HG03175 (cell line): ENCODE measurements around the gene WASF2.
A peak's percentile ranks its signal among the peaks of the same experiment; 100 is the strongest.
"Not testable (repeated sequence)": the region's sequence is repeated elsewhere in the genome, so short reads cannot be mapped to it uniquely, and the experiment has no call there.

Experiments used
- ATAC-seq: cut with Tn5 transposase; IDR thresholded peaks from one replicate; pipeline ENCODE4 v1.9.1; 2021; ENCODE audit warnings: mild to moderate bottlenecking, moderate library complexity; ENCODE audit not compliant: unreplicated experiment

Gene WASF2

DNA sequence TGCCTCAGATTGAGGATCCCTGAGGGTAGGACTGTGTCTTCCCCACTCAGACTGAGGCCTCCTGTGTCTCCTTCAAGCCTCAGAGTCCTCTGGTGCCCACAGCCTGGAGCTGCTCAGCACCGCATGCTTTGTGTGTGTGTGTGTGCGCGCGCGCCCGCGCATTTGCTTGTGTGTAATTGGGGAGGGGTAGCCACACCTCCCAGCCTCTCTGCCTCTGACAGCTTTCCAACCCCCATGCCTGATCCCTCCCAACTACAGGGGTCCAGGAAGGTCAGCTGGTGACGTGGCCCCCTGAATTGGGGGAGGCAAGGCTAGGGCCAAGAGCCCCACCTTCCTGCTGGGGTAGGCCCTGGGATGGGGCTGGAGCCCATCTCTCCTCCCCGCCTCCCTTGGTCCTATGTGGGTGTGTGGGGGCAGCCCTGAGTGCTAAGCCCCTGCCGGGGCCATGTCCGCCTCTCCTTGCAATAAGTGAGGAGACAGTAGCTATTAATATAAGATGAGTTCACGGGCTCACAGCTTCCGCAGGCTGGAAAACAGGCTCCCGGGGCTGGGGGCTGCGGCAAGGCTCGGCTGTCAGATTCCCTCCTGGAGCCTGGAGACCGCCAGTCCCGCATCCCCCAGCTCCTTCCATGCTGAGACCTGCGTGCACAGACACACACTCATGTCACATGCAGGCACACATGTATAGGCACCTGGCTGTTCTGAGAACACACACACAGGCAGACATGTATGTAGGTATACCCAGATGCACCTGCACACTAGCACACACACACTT lies 90.5 kb downstream of the WASF2 start:
- no peak for ATAC-seq

DNA sequence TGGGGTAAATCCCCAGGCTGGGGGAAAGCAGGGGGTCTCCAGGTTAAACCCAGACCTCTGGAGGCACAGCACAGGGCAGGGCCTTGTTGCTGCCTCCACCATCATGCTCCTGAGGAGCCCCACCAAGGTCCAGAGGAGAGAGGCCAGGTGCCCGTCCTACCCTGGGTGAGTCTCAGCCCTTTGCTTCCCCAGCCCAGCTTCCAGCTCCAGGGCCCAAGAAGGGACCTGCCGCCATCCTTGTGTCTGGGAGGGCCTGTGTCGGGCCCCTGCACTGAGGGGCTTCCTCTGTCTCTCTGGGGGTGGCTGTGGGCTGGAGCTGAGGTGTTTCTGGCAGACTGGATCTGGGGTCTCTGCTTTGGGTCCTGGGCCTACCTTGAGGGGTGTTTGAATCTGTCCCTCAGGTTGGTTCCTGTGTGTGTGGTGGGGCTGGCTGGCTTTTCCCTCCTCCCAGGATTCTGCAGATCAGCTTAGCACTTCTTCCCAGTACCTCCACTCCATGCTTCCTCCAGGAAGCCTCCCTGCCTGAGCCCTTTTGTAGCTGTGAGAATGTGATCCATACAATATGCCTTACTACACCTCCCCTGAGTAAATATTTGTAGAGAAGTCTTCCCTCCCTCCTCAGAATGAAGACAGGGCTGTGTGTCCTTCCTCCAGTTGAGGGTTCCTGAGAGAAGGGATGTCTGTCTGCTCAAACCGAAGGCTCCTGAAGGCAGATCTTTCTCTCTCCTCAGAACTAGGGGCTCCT lies 91.4 kb downstream of the WASF2 start:
- ATAC-seq = no peak

DNA sequence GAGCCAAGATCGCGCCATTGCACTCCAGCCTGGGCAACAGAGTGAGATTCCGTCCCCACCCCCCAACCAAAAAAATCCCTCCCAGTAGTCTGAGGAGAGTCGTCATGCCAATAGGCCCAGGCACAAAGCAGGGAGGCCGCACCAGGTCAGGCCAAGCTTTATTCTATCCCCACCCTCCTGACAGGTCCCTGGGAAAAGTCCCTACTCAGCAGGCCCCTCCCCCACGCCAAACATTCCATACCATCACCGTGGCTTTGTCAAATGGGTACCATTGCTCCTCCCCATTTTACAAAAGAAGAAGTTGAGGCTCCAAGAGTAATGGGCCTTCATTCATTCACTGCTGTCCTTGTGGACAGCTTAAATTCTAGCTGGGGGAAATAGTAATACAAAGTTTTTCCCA lies 92.2 kb downstream of the WASF2 start:
- ATAC-seq = no peak

GRCh38 chr1:27397110-27397509 lies 92.9 kb downstream of the WASF2 start:
- no peak for ATAC-seq

DNA sequence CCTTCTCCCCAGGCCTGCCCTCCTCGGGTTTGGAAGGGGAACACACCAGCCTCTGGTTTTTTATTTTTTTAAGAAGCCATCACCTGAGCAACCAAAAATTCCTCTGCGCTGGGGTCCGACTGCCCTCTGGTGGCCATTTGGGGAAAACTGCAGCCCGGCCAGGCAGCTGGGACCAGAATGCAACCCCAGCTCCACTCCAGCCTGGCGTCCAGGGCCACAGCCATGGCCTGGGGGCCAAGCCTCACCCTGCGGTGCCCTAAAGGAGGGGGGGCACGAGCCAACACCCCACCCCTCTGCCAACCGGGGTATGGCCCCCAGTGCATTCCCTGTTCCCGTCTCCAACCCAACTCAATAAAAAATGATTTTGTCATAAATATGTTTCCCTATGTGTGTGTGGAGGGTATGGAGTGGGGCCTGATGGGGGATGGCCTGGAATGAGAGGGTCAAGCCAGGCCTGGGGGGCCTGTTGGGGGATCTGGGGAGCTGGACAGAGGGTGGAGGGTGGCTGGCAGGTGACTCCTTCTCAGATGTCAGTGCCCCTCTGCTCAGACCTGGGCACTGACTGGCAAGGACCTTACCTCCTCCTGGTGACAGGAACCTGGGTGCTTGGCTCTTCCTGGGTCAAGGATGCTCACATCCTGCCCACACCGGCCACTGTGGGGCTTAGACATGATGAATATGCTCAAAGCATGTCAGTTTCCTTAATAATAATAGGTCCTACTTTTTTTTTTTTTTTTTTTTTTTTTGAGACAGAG lies 94.3 kb downstream of the WASF2 start:
- ATAC-seq = no peak

DNA sequence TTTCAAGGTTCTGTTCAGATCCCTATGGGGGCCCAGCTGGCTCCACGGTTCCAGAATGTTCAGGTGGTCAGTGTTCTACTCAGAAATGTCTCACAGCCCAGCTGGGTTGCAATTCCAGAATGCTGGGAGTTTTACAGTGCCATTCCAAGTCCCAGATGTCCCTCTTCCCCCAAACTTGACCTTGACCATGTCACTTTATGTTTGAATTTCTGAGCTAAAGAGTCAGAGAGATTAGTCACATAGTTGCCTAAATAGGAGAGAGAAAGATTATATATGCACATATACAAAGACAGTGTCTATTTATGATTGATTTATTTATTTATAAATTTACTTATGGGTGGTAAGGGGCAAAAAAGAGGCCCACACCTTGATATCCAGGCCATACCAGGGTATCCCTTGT lies 95.0 kb downstream of the WASF2 start:
- ATAC-seq = no peak

- ATAC-seq = no peak
Observed at GRCh38 chr1:27394282-27394658, 95.7 kb downstream of the WASF2 start.

- no peak for ATAC-seq
Observed at GRCh38 chr1:27393641-27394281, 96.2 kb downstream of the WASF2 start.

DNA sequence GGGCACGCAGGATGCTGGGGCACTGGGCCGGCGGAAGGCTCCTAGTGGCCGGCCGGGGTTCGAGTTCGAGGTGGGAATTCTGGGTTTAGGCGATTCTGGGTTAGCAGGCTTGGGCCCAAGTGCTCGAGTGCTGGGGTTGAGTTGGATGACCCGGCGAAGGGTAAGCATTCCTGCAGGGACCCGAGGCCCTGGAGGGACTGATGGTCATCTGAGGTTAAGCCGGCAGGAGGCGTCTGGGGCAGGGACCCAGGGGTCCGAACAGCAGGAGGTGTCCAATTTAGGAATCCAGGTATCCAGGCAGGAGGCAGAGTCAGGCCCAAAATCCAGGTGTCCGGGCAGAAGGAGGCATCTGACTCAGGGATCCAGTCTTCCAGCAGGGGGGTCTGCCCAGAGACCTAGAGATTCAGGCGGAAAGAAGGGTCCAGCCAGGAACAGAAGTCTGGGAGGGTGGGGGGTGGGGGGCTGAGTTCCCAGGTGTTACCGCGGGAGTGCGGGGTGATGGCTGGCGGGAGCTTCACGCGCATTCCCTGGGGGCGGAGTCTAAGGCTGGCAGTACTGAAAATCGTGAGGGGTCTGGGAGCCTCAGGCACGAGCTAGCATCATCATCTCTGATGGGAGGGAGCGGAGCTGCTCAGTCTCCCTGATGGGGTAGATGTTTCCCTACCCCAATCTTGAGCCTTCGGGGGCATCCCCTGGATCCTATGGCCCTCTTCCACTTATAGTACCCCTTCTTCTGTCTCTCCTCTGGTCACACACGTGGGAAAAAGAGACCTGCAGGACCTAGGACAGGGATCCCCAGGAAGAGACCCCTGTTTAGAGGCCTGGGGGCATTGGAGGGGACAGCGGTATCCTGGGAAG lies 97.0 kb downstream of the WASF2 start:
- no peak for ATAC-seq

DNA sequence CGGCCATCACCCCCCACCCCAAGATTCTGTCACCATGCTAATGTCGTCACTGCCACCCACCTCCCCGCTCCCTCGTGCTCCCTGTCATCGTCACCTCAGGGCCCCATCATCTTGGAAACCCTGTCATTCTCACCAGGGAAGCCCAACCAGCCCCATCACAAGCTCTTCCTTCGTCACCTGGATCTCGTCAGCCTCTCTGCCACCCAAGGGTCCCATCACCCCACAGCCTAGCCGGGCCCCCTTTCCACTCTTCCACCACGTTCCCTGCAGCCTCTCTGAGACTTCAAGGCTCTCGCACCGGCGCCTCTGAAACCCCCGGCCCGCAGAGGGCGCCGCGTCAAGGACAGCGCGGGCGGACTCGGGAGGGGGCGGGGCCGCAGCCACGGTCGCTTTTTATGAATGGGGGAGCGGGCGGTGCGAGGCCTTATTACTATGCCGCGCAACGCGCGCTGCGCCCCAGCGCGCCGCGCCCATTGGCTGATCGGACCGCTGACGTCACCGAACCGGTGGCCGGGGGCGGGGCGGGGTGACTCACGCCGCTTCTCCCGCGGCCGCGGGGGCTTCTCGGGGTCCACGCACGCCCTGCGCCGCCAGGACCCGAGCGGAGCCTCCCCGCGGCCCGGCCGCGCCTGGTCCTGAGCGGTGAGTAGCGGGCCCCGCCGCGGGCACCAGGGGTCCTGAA lies 97.7 kb downstream of the WASF2 start, which contains the start of gene GPR3:
TSS of gene GPR3 (plus strand) at position 527 of the 682 bp plus-strand sequence. CDS start 1,177 bp downstream, outside the sequence.
- ATAC-seq = peak; percentile 76

GRCh38 chr1:27391511-27392095 lies 98.4 kb downstream of the WASF2 start:
- no peak for ATAC-seq

- ATAC-seq = no peak
Observed at GRCh38 chr1:27388337-27389005, 101.5 kb downstream of the WASF2 start.

GRCh38 chr1:27384797-27385196 lies 105.2 kb downstream of the WASF2 start:
- ATAC-seq = not testable (repeated sequence)

GRCh38 chr1:27383661-27384060 lies 106.3 kb downstream of the WASF2 start:
- ATAC-seq = no peak

DNA sequence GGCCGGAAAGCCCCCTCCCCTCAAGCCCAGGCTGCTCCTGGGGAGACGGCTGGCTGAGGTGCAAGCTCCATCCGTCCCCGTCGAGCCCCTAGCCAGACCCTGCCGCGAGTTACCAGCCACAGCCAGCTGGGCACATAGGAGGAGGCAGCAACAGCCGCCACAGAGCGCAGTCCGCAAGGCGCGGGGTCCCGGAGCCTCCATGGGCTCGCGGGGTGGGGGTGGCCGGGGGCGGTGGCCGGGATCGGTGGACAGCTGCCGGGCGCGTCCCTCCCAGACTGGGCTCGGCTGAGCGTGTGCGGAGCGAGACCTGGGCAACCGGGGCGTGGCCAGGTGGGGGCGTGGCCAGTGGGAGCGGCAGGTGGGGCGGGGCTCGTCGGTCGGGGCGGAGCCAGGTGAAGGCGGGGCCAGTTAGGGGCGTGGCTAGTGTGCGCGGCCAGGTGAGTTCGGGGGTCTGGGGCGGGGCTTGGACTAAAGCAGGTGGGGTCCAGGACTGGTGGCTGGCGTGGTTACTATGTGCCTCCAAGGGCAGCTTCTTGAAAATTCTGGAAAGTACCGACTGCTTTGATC lies 106.8 kb downstream of the WASF2 start, which contains the start of gene CD164L2:
TSS of gene CD164L2 (minus strand) at position 295 of the 567 bp plus-strand sequence. CDS start at position 201, 94 bp downstream.
- ATAC-seq = no peak

DNA sequence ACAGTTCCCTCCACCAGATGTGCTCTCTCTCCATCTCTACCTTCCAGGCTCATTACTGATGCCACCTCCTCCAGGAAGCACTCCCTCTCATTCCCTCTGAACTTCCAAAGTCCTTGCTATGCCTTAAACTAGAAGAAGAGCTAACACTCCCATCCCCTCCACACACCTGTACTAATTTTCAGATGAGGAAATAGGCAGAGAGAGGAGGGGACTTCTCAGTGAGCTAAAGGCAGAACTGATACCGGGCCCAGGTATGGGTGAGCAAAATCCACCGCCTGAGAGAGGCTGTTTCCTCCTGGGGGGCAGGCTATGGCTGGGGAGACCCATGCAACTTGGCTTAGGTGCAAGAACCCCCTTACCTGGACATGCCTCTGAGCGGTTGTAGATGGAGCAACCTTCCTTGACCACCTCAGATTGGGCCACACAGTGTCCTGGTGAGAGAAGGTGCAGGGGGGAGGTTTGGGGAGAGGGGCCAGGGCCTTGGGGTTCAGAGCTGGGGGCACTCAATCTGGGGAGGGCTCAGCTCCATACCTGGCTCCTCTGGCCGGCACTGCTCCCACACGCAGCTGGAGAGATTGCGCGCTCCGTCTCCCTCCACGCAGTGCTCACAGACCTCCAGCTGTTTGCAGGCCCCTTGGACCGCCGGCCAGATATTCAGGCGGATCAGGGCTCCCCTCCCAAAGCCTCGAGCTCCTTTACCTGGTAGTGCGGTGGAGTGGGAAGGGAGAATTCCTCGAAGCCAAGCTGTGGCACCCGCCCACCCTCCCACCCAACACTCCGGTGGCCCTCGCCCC lies 107.8 kb downstream of the WASF2 start:
- no peak for ATAC-seq
